ENCODE results near the gene SPAG16. TPM values are rescaled to one million over a fixed set of nuclear protein-coding genes. Genes with fewer than 3 reads are reported as not detected.

SPAG16 gene
- total and polyA plus RNA-seq, 2 of the 13 experiments (the other 11 are each of a cell fraction or from before 2014, with no cell fraction given): 9.6 to 26.5 TPM

GRCh38 chr2:214051585-214051984 is 767.3 kb downstream of the SPAG16 start:
- H3K27ac ChIP-seq (ENCODE audit: extremely low read length, insufficient read depth, low read length): no peak overlapping the region
- H3K4me3 ChIP-seq (replicated peaks in 1 of 3; ENCODE audit: insufficient read depth in 1 of 3, low read depth in 2 of 3, low read length in 3 of 3): no peak overlapping the region
- H4K20me1 ChIP-seq (ENCODE audit: insufficient read depth, low read length): no peaks in the 10 kb centered on the region
- no TSS peak for BruUV-seq (replicated peaks)
- no peaks in the 10 kb centered on the region for H3K36me3 ChIP-seq (replicated peaks in 1 of 2; ENCODE audit: control insufficient read depth in 1 of 2, insufficient read depth in 2 of 2, low read length in 2 of 2)
- ATAC-seq (no peak), FAIRE-seq (no peak), DNase-seq (ENCODE audit: low spot score) (no peak)
- no peak overlapping the region for H2AFZ ChIP-seq (ENCODE audit: low read length)
- ChIA-PET POLR2A (no interaction called here), CTCF (ENCODE audit: low intra/inter-chr PET ratio, low total read pairs) (no interaction called here)
- no peaks in the 10 kb centered on the region for H3K4me1 ChIP-seq (ENCODE audit: insufficient read depth, low read length)
- in situ Hi-C loops (cut with HindIII; ENCODE audit: extremely low pct_ligation_motif_present, low pct_unique_long_range_greater_than_20kb): no loop called here
- no peaks in the 10 kb centered on the region for H3K9me3 ChIP-seq (ENCODE audit: low read length)
- H3K27me3 ChIP-seq (ENCODE audit: control insufficient read depth in 1 of 2, insufficient read depth in 2 of 2, low read length in 2 of 2): no peaks in the 10 kb centered on the region
- WGBS (ENCODE audit: low lambda C conversion rate): 0% methylated on average over 1 of the region's 1 CpG
- no peak overlapping the region for H3K9ac ChIP-seq (ENCODE audit: insufficient read depth, low read depth, low read length)
- no peaks in the 10 kb centered on the region for H3K79me2 ChIP-seq (ENCODE audit: insufficient read depth, low read length)
- intact Hi-C loops (cut with micrococcal nuclease; ENCODE audit: unreplicated experiment): no loop called here
- TF ChIP-seq MEF2D (CRISPR knock-in tag; IDR thresholded peaks at IDR 0.05) (no peak), MAFK (conservative IDR thresholded peaks at IDR 0.05 in 1 of 2, IDR thresholded peaks at IDR 0.05 in 1 of 2; ENCODE audit: low read length in 2 of 2) (0 out of 4 replicates have a peak, but pooled peaks of 1 of the 2 experiments have one; percentile 7), MAZ (IDR thresholded peaks at IDR 0.05; ENCODE audit: borderline replicate concordance, low read depth, low read length) (no peak), MAZ (CRISPR knock-in tag; IDR thresholded peaks at IDR 0.05; ENCODE audit: low read depth) (no peak), ZFP1 (CRISPR knock-in tag; IDR thresholded peaks at IDR 0.05) (no peak), ZNF333 (CRISPR knock-in tag; IDR thresholded peaks at IDR 0.05; ENCODE audit: borderline replicate concordance) (no peak)
- no peak overlapping the region for H3K4me2 ChIP-seq (ENCODE audit: low read depth, low read length)

- H3K27ac ChIP-seq (ENCODE audit: extremely low read length, insufficient read depth, low read length): no peak overlapping the region
- H4K20me1 ChIP-seq (ENCODE audit: insufficient read depth, low read length): no peaks in the 10 kb centered on the region
- intact Hi-C loops (cut with micrococcal nuclease; ENCODE audit: unreplicated experiment) (no loop called here), in situ Hi-C loops (cut with HindIII; ENCODE audit: extremely low pct_ligation_motif_present, low pct_unique_long_range_greater_than_20kb) (no loop called here)
- H3K4me2 ChIP-seq (ENCODE audit: low read depth, low read length): no peak overlapping the region
- no peaks in the 10 kb centered on the region for H3K4me1 ChIP-seq (ENCODE audit: insufficient read depth, low read length)
- H3K36me3 ChIP-seq (replicated peaks in 1 of 2; ENCODE audit: control insufficient read depth in 1 of 2, insufficient read depth in 2 of 2, low read length in 2 of 2): no peaks in the 10 kb centered on the region
- no peak for DNase-seq (ENCODE audit: low spot score)
- no peak overlapping the region for H2AFZ ChIP-seq (ENCODE audit: low read length)
- H3K4me3 ChIP-seq (replicated peaks in 1 of 3; ENCODE audit: insufficient read depth in 1 of 3, low read depth in 2 of 3, low read length in 3 of 3): no peak overlapping the region
- ATAC-seq: no peak
- H3K9me3 ChIP-seq (ENCODE audit: low read length): no peaks in the 10 kb centered on the region
- H3K9ac ChIP-seq (ENCODE audit: insufficient read depth, low read depth, low read length): no peak overlapping the region
- CTCF ChIA-PET (ENCODE audit: low intra/inter-chr PET ratio, low total read pairs): no interaction called here
- TF ChIP-seq ZNF552 (CRISPR knock-in tag; IDR thresholded peaks at IDR 0.05; ENCODE audit: borderline replicate concordance) (no peak), GPN1 (CRISPR knock-in tag; IDR thresholded peaks at IDR 0.05; ENCODE audit: borderline replicate concordance) (no peak), NFIB (CRISPR knock-in tag; IDR thresholded peaks at IDR 0.05; ENCODE audit: borderline replicate concordance) (no peak), GABPA (IDR thresholded peaks at IDR 0.05; ENCODE audit: low read depth, low read length) (no peak), GABPA (CRISPR knock-in tag; IDR thresholded peaks at IDR 0.05; ENCODE audit: low read depth) (no peak), ZNF235 (CRISPR knock-in tag; IDR thresholded peaks at IDR 0.05; ENCODE audit: borderline replicate concordance) (no peak), PLSCR1 (CRISPR knock-in tag; IDR thresholded peaks at IDR 0.05; ENCODE audit: borderline replicate concordance) (no peak), CEBPG (CRISPR knock-in tag; IDR thresholded peaks at IDR 0.05) (no peak), PRPF4 (IDR thresholded peaks at IDR 0.05; ENCODE audit: low read depth, low read length, poor library complexity, severe bottlenecking) (no peak), WIZ (CRISPR knock-in tag; IDR thresholded peaks at IDR 0.05) (no peak), ZSCAN20 (CRISPR knock-in tag; IDR thresholded peaks at IDR 0.05; ENCODE audit: borderline replicate concordance) (no peak), ZNF720 (CRISPR knock-in tag; IDR thresholded peaks at IDR 0.05) (no peak)
- POLR2A ChIA-PET: no interaction called here
- no peaks in the 10 kb centered on the region for H3K79me2 ChIP-seq (ENCODE audit: insufficient read depth, low read length)
- no peak for FAIRE-seq
- 6% methylated on average over 5 of the region's 5 CpGs for WGBS (ENCODE audit: low lambda C conversion rate)
- BruUV-seq (replicated peaks): no TSS peak
- H3K27me3 ChIP-seq (ENCODE audit: control insufficient read depth in 1 of 2, insufficient read depth in 2 of 2, low read length in 2 of 2): no peaks in the 10 kb centered on the region
Observed at GRCh38 chr2:214052235-214052634, 768.0 kb downstream of the SPAG16 start.
